Right lobe of liver (tissue), 6 donors: Measurements from ENCODE around the gene NFIL3. TPM values are rescaled to one million over a fixed set of nuclear protein-coding genes. Genes with fewer than 3 reads are reported as not detected.
"Not testable (repeated sequence)": the region's sequence is repeated elsewhere in the genome, so short reads cannot be mapped to it uniquely, and the experiment has no call there.

Source experiments
- ATAC-seq, 4 donors: fragments of 200-7000 bp; cut with Tn5 transposase; one replicate each; pipeline ENCODE4 v1.9.1; 2020; ENCODE audit warnings: mild to moderate bottlenecking in 4 of 4, moderate library complexity in 4 of 4
- DNase-seq, 3 donors: peaks; one replicate each; pipeline ENCODE4 v3.0.0-alpha.2; 2020
- H3K27ac ChIP-seq, 3 donors: fragments of 200-600 bp; one replicate each; pipeline ENCODE4 v1.8.0; 2022
- H3K27me3 ChIP-seq, 2 donors: fragments of 200-600 bp; one replicate each; pipeline ENCODE4 v1.8.0; 2022
- H3K36me3 ChIP-seq, 4 donors: fragments of 200-600 bp; sonication (generic) in 1 of 4; one replicate each; pipeline versions ENCODE4 v1.5.1 to v1.8.0; 2017 to 2022; ENCODE audit warnings: control low read depth in 1 of 4
- H3K4me1 ChIP-seq, 4 donors: fragments of 200-600 bp; sonication (generic) in 1 of 4; one replicate each; pipeline versions ENCODE4 v1.5.1 to v1.8.0; 2017 to 2022; ENCODE audit warnings: control low read depth in 1 of 4
- H3K4me3 ChIP-seq, 3 donors: fragments of 200-600 bp; one replicate each; pipeline ENCODE4 v1.8.0; 2022
- H3K9me3 ChIP-seq, 4 donors: fragments of 200-600 bp; sonication (generic) in 1 of 4; one replicate each; pipeline versions ENCODE4 v1.5.1 to v1.8.0; 2017 to 2022; ENCODE audit warnings: control low read depth in 1 of 4
- POLR2A ChIP-seq: fragments of 450-650 bp; IDR thresholded peaks from one replicate; pipeline ENCODE4 v1.6.1; 2017; ENCODE audit warnings: antibody characterized with exemption, mild to moderate bottlenecking
- WGBS: methylation state at CpG from one replicate; pipeline ENCODE4 v1.1.6; 2018; ENCODE audit warnings: low coverage, low lambda C conversion rate; ENCODE audit not compliant: insufficient coverage; ENCODE audit errors: missing lambda C conversion rate; 5-methylcytosine and 5-hydroxymethylcytosine counted together
- intact Hi-C, 2 donors: fragments of 100-400 bp; cut with DNase I; formaldehyde crosslinking; loops; one replicate each; pipeline versions ENCODE4 v1.11.2 to v1.14.1; 2022
- total RNA-seq, 6 experiments: library from RNA; depleted of rRNA in 2 of 6; stranded (reverse); fragments of >200 nt in 2 of 6; fragmentation: NEBNext Ultra II Directional in 3 of 6; extraction: Animal tissue kit (Norgen Biotek cat#: 25700) in 3 of 6; gene quantifications; one replicate each; pipeline versions ENCODE4 v1.1.0 to v1.2.4, GENCODE V29; 2016 to 2023
- TF ChIP-seq, protein P1 (sequence below), 4 donors: fragments of 200-600 bp in 3 of 4; fragments of 450-650 bp in 1 of 4; IDR thresholded peaks; one replicate each; pipeline versions ENCODE4 v1.5.1 to v1.8.0; 2016 to 2022; ENCODE audit warnings: antibody characterized with exemption in 4 of 4, mild to moderate bottlenecking in 2 of 4
- donor health status: DM: no; HTN: yes; CAD: no.
- donor health status: DM: no; HTN: no; CAD: no.
- donor health status: DM: no; HTN: no; CAD: no.
- donor health status: DM: no; HTN: yes; CAD: no.
- donor health status: DM: no; HTN: yes; CAD: no.

The NFIL3 gene
- total RNA-seq, 6 experiments from 2014 or later, result 16.0 to 55.4 (median 25.6) TPM

DNA sequence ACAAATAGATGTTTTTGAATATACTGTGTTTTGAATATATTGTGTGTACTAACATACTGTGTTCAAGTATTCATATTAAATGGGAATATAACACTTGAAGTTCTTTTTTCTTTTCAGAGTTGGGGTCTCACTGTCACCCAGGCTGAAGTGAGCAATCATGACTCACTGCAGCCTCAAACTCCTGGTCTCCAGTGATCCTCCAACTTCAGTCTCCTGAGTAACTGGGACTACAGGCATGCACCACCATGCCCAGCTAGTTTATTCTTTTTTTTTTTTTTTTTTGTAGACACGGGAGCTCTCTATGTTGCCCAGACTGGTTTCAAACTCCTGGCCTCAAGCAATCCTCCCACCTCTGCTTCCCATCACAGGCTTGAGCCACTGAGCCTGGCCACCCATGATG, 38.7 kb downstream of the NFIL3 start:
- H3K4me3 ChIP-seq, result no peak overlapping the region
- no peaks in the 10 kb centered on the region for H3K27me3 ChIP-seq
- DNase-seq (no peak), ATAC-seq (no peak)
- intact Hi-C loops, result no loop called here
- TF ChIP-seq POLR2A, result no peak
- TF ChIP-seq, protein P1, sequence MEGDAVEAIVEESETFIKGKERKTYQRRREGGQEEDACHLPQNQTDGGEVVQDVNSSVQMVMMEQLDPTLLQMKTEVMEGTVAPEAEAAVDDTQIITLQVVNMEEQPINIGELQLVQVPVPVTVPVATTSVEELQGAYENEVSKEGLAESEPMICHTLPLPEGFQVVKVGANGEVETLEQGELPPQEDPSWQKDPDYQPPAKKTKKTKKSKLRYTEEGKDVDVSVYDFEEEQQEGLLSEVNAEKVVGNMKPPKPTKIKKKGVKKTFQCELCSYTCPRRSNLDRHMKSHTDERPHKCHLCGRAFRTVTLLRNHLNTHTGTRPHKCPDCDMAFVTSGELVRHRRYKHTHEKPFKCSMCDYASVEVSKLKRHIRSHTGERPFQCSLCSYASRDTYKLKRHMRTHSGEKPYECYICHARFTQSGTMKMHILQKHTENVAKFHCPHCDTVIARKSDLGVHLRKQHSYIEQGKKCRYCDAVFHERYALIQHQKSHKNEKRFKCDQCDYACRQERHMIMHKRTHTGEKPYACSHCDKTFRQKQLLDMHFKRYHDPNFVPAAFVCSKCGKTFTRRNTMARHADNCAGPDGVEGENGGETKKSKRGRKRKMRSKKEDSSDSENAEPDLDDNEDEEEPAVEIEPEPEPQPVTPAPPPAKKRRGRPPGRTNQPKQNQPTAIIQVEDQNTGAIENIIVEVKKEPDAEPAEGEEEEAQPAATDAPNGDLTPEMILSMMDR (IDR thresholded peaks at IDR 0.05), result no peak
- no peaks in the 10 kb centered on the region for H3K9me3 ChIP-seq
- H3K36me3 ChIP-seq, result no peaks in the 10 kb centered on the region
- H3K4me1 ChIP-seq, result no peaks in the 10 kb centered on the region
- H3K27ac ChIP-seq, result no peak overlapping the region
- WGBS, result 60% methylated on average over 1 of the region's 1 CpG

- Histone ChIP-seq H3K27me3 (no peaks in the 10 kb centered on the region), H3K4me1 (peaks cover 0 to 3% (median 0%) of the 10 kb centered on the region in 4 donors), H3K4me3 (no peak overlapping the region), H3K27ac (no peak overlapping the region), H3K36me3 (no peaks in the 10 kb centered on the region), H3K9me3 (no peaks in the 10 kb centered on the region)
- ATAC-seq, result no peak
- DNase-seq, result no peak
- intact Hi-C loops, result no loop called here
- TF ChIP-seq, protein P1 (IDR thresholded peaks at IDR 0.05), result no peak
- TF ChIP-seq POLR2A, result no peak
Observed at GRCh38 chr9:91383577-91383976, 40.1 kb downstream of the NFIL3 start.

DNA sequence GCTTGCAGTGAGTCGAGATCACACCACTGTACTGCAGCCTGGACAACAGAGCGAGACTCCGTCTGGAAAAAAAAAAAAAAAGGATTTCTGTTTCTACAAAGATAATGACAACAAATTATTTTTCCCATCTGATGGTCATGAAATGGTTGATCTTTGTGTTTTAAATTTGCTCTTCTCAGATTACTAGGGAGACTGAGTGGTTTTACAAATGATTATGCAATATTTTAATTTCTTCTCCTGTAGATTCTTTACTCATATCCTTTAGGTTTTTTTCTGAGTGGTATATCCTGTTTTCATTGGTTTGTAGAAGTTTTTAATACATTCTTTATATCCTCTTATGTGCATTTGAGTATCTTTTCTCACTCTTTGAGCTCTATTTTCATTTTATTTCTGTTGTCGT, 41.3 kb downstream of the NFIL3 start:
- 91% methylated on average over 4 of the region's 4 CpGs for WGBS
- TF ChIP-seq, protein P1 (IDR thresholded peaks at IDR 0.05), result no peak
- TF ChIP-seq POLR2A, result no peak
- H3K4me1 ChIP-seq, result peaks cover 0 to 5% (median 0%) of the 10 kb centered on the region in 4 donors

DNA sequence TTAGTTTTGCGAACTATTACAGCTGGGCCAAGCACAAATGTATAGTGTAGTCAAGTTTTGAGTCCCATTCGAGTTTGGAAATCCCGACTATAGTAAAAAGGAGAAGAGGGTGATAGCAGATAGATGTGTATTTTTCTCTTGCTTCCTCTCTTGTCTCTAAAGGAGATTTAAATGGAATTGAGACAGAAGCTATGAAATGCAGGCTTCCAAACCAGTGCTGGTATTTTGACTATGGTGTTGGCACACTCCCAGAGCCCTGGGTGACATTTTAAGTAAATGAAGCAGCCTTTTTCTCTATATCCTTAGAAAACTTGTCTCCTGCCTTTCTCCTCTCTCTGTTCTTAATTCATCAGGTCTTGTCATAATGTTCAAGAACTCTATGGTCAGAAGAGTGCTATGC, 44.2 kb downstream of the NFIL3 start:
- no peak overlapping the region for H3K27ac ChIP-seq
- WGBS, result 62% methylated on average over 3 of the region's 3 CpGs
- H3K4me1 ChIP-seq, result peaks cover 0 to 5% (median 0%) of the 10 kb centered on the region in 4 donors
- intact Hi-C loops, result no loop called here
- H3K36me3 ChIP-seq, result no peaks in the 10 kb centered on the region
- ATAC-seq, result no peak
- no peak for DNase-seq
- H3K4me3 ChIP-seq, result no peak overlapping the region
- TF ChIP-seq, protein P1 (IDR thresholded peaks at IDR 0.05), result no peak
- TF ChIP-seq POLR2A, result no peak
- H3K9me3 ChIP-seq, result no peaks in the 10 kb centered on the region
- no peaks in the 10 kb centered on the region for H3K27me3 ChIP-seq

More for the DNA sequence above, 41.3 kb downstream of the NFIL3 start:
- H3K27me3 ChIP-seq, result no peaks in the 10 kb centered on the region
- no peak overlapping the region for H3K27ac ChIP-seq
- DNase-seq (no peak), ATAC-seq (no peak)
- intact Hi-C loops, result no loop called here
- no peaks in the 10 kb centered on the region for H3K9me3 ChIP-seq
- H3K36me3 ChIP-seq, result no peaks in the 10 kb centered on the region
- H3K4me3 ChIP-seq, result no peak overlapping the region

- intact Hi-C loops, result no loop called here
- no peak overlapping the region for H3K27ac ChIP-seq
- peaks cover 0 to 5% (median 0%) of the 10 kb centered on the region in 4 donors for H3K4me1 ChIP-seq
- WGBS, result 40% methylated on average over 2 of the region's 2 CpGs
- H3K36me3 ChIP-seq, result no peaks in the 10 kb centered on the region
- H3K27me3 ChIP-seq, result no peaks in the 10 kb centered on the region
- DNase-seq, result no peak
- no peak for ATAC-seq
- no peaks in the 10 kb centered on the region for H3K9me3 ChIP-seq
- no peak overlapping the region for H3K4me3 ChIP-seq
- TF ChIP-seq POLR2A, result no peak
- TF ChIP-seq, protein P1 (IDR thresholded peaks at IDR 0.05), result no peak
Observed at GRCh38 chr9:91378695-91379127, 44.9 kb downstream of the NFIL3 start.

GRCh38 chr9:91378054-91378453, 45.6 kb downstream of the NFIL3 start:
- H3K27me3 ChIP-seq, intact Hi-C loops, H3K4me3 ChIP-seq, DNase-seq, H3K36me3 ChIP-seq, H3K27ac ChIP-seq, H3K9me3 ChIP-seq, ATAC-seq, H3K4me1 ChIP-seq: not testable (repeated sequence)
- 100% methylated on average over 1 of the region's 3 CpGs for WGBS
